ENCODE measurements around the gene NHS. TPM values are rescaled to one million over a fixed set of nuclear protein-coding genes. Genes with fewer than 3 reads are reported as not detected.

NHS gene
- total RNA-seq, 2 donors from 2014 or later: under 0.01 to 1.3 TPM

DNA sequence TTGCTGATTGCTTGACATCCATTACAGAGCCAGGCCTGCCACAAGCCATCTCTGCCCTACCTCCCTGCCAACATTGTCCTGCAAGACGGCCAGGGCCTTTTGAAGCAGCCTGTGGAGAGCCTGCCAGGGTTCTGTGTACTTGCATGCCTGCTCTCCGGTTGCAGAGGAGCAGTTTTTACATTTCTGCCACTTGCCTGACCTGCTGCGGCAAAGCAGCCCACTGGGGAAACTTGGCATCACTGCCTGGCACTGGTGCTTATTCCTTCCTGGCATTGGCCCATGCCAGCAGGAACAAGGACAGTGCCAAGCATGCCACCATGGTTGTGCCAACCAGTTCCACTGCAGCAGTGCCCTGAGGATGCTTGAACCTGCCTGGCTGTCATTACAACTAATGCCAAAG is 167.1 kb downstream of the NHS start:
- WGBS, 2 donors: 18 to 20% methylated on average over 1 to 3 of the region's 3 CpGs
- no peak for TF ChIP-seq POLR2A (IDR thresholded peaks at IDR 0.05)
- TF ChIP-seq, protein P1, sequence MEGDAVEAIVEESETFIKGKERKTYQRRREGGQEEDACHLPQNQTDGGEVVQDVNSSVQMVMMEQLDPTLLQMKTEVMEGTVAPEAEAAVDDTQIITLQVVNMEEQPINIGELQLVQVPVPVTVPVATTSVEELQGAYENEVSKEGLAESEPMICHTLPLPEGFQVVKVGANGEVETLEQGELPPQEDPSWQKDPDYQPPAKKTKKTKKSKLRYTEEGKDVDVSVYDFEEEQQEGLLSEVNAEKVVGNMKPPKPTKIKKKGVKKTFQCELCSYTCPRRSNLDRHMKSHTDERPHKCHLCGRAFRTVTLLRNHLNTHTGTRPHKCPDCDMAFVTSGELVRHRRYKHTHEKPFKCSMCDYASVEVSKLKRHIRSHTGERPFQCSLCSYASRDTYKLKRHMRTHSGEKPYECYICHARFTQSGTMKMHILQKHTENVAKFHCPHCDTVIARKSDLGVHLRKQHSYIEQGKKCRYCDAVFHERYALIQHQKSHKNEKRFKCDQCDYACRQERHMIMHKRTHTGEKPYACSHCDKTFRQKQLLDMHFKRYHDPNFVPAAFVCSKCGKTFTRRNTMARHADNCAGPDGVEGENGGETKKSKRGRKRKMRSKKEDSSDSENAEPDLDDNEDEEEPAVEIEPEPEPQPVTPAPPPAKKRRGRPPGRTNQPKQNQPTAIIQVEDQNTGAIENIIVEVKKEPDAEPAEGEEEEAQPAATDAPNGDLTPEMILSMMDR (IDR thresholded peaks at IDR 0.05): no peak
- peak in 3 of 4 donors; percentile 11 to 57 (median 45) for DNase-seq
- Histone ChIP-seq H3K27ac (no peak overlapping the region), H3K9me3 (no peaks in the 10 kb centered on the region), H3K4me3 (no peak overlapping the region), H3K27me3 (no peaks in the 10 kb centered on the region), H3K36me3 (replicated peaks in 1 of 2; ENCODE audit: insufficient read depth in 1 of 2, low read depth in 2 of 2) (no peaks in the 10 kb centered on the region), H3K4me1 (peaks cover 8% of the 10 kb centered on the region)
- intact Hi-C loops (cut with DNase I): no loop called here
- ATAC-seq: no peak

DNA sequence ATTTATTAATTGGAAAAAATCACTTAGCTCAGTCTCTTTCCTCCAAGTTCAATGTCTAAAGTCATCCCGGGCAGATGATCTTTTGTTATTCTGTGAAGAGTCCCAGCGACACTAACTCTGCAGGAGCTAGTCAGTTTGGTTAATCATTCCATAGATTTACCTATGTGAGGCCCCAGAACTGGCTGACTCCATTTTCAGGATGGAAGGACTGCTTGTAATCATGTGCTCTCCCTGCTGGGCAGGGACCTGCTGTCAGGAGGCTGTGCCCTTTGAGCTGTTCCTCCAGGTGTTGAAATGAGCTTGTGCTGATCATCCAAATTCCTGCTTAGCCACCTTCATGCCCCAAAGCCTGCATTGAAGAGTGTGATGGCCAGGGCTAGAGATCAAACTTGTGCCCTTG is 169.8 kb downstream of the NHS start:
- H3K27ac ChIP-seq: no peak overlapping the region
- no peak overlapping the region for H3K4me3 ChIP-seq
- TF ChIP-seq POLR2A (IDR thresholded peaks at IDR 0.05): no peak
- TF ChIP-seq, protein P1 (IDR thresholded peaks at IDR 0.05): no peak
- H3K36me3 ChIP-seq (replicated peaks in 1 of 2; ENCODE audit: insufficient read depth in 1 of 2, low read depth in 2 of 2): no peaks in the 10 kb centered on the region
- no peaks in the 10 kb centered on the region for H3K27me3 ChIP-seq
- peaks cover 19% of the 10 kb centered on the region for H3K4me1 ChIP-seq
- no peak for DNase-seq
- 78 to 86% methylated on average over 2 of the region's 2 CpGs for WGBS, 2 donors
- H3K9me3 ChIP-seq: no peaks in the 10 kb centered on the region
- intact Hi-C loops (cut with DNase I): no loop called here
- no peak for ATAC-seq

DNA sequence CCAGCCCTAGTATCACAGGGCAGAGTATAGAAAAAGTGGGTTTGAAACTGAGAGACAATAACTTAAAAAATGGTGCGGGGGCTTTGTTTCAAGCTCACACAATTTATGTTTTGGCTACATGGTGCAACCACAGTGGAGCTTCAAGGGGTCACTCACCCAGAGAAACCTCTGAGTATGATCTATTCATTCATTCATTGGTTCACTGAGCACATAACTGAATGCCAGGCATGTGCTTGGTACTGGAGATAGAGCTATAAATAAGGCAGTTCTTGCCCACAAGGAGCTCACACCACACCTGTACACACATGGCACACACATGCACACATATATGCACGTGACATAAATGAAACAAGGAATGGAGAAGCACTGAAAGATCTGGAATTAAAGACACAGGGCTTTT is 171.4 kb downstream of the NHS start:
- H3K4me1 ChIP-seq: peaks cover 19% of the 10 kb centered on the region
- no peak overlapping the region for H3K27ac ChIP-seq
- no peaks in the 10 kb centered on the region for H3K36me3 ChIP-seq (replicated peaks in 1 of 2; ENCODE audit: insufficient read depth in 1 of 2, low read depth in 2 of 2)
- H3K9me3 ChIP-seq: no peaks in the 10 kb centered on the region
- DNase-seq (no peak), ATAC-seq (no peak)
- intact Hi-C loops (cut with DNase I): no loop called here
- WGBS, 2 donors: 100% methylated on average over 1 to 2 of the region's 2 CpGs
- TF ChIP-seq, protein P1 (IDR thresholded peaks at IDR 0.05): no peak
- TF ChIP-seq POLR2A (IDR thresholded peaks at IDR 0.05): no peak
- H3K27me3 ChIP-seq: no peaks in the 10 kb centered on the region
- H3K4me3 ChIP-seq: no peak overlapping the region

DNA sequence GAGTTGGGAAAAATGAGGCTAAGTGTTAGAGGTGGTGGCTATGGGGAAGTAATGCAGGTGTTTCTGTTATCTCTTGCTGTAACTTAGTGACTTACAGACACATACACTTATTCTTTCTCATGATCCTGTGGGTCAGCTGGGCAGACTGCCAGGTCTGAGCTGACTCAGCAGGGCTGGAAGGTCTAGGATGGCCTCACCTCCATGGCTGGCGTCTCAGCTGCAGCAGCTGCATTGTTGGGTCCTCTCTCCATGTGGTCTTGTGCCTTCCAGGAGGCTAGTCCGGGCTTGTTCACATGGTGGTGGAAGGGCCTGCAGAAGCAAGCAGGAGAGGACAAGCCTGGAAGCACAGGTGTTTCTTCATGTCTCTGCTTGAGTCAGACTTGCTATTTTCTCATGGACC is 172.7 kb downstream of the NHS start:
- WGBS, 2 donors: 21% methylated on average over 2 of the region's 2 CpGs; no CpG with 5 or more reads in 1 of the 2 donors
- H3K27me3 ChIP-seq: no peaks in the 10 kb centered on the region
- no peak overlapping the region for H3K4me3 ChIP-seq
- DNase-seq (peak; percentile 81 to 92 (median 88)), ATAC-seq (peak; percentile 93)
- H3K9me3 ChIP-seq: no peaks in the 10 kb centered on the region
- TF ChIP-seq, protein P1 (IDR thresholded peaks at IDR 0.05): no peak
- TF ChIP-seq POLR2A (IDR thresholded peaks at IDR 0.05): no peak
- H3K4me1 ChIP-seq: peaks cover 19% of the 10 kb centered on the region
- no peaks in the 10 kb centered on the region for H3K36me3 ChIP-seq (replicated peaks in 1 of 2; ENCODE audit: insufficient read depth in 1 of 2, low read depth in 2 of 2)
- no peak overlapping the region for H3K27ac ChIP-seq
- intact Hi-C loops (cut with DNase I): no loop called here

DNA sequence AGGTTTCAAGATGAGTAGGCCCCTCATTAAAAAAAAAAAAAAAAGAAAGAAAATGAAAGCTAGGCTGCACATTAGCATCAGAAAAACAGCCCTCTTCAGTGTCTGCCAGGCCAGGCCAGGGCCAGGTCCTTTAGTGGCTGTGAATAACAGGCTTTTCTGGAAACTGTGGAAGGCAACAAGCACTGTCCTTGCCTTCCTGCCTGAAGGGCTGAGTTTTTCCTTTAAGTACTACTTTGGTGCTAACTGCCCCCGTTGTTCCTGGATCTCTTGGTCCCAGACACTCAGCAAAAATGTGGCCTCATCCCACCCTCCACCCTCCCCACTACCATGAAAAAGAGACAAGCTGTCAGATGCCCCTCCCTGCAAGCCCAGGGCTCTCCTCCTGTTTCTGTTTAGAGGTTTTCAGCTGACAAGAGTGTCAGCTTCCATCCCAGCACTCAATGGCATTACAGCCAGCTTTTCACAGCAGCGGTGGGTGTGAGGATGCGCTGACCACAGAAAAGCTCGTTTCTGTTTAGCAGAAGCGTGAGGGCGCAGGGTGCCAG is 174.2 kb downstream of the NHS start:
- H3K27ac ChIP-seq: no peak overlapping the region

More for the DNA sequence above, 174.2 kb downstream of the NHS start:
- intact Hi-C loops (cut with DNase I): no loop called here
- ATAC-seq: no peak
- Histone ChIP-seq H3K27me3 (no peaks in the 10 kb centered on the region), H3K4me1 (peaks cover 19% of the 10 kb centered on the region), H3K9me3 (no peaks in the 10 kb centered on the region), H3K36me3 (replicated peaks in 1 of 2; ENCODE audit: insufficient read depth in 1 of 2, low read depth in 2 of 2) (no peaks in the 10 kb centered on the region), H3K4me3 (no peak overlapping the region)
- DNase-seq: no peak
- WGBS, 2 donors: 84 to 86% methylated on average over 3 to 6 of the region's 6 CpGs
- TF ChIP-seq POLR2A (IDR thresholded peaks at IDR 0.05): no peak
- TF ChIP-seq, protein P1 (IDR thresholded peaks at IDR 0.05): no peak

All from body of pancreas (tissue), 4 donors.